ENCODE measurements around the gene CHD3.
"Not testable (repeated sequence)": the region's sequence is repeated elsewhere in the genome, so short reads cannot be mapped to it uniquely, and the experiment has no call there.

Gene CHD3

DNA sequence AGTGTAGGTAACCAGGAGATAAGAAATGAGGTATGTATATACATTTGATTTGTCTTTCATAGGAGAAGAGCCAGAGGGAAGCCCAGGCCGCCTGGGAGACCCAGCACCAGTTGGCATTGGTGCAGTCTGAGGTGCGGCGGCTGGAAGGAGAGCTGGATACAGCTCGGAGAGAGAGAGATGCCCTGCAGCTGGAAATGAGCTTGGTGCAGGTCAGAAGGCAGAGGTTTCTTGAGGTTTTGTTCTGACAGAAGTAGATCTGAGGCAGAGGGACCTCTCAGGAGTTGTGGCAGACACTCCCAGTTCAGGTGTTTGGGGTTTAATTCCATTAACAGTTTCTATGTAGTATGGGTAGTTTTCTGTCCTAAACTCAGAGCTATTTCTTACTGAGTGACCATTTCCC is 51.4 kb downstream of the CHD3 start:
- DNase-seq = no peak

DNA sequence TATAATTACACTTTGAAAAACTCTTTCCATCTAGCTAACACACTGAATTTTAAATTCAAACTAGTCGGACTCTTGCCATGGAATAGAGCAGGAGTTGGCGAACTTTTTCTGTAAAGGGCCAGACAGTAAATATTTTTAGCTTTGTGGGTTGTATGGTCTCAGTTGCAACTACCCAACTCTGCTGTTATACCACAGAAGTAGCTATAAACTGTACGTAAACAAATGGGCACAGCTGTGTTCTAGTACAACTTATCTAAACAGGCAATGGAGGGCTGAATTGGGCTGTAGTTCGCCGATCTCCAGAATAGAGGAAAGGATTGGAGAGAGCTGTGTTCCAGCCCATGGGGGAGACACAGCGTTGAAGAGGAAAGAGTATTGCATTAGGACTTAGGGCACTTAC is 52.2 kb downstream of the CHD3 start:
- no peak for DNase-seq

DNA sequence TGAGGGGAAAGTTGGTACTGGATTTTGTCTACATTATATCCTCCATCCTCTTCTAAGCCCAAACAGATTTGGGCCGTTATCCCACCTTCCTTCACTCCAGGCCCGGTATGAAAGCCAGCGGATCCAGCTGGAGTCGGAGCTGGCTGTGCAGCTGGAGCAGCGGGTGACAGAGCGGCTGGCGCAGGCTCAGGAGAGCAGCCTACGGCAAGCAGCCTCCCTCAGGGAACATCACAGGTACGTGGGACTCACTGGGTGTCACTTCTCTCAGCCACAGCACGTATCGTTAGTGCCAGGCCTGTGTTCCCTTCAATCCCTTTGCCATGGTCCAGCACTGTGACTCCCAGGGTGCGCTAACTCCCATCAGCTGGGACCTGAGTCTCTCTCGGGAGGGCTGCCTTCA is 54.7 kb downstream of the CHD3 start:
- no peak for DNase-seq

DNA sequence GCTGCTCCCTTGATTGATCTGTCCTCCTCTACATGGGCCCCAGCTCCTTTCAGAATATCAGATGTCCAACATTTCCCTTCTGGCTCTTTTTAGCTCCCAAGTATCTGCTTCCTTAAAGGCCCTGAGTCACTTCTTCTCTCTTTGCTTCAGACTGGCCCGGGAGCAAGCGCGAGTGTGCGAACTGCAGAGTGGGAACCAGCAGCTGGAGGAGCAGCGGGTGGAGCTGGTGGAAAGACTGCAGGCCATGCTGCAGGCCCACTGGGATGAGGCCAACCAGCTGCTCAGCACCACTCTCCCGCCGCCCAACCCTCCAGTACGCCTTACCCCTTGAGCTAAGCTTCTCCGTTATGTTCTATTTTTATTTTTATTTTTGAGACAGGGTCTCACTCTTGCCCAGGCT is 55.7 kb downstream of the CHD3 start:
- no peak for DNase-seq

DNA sequence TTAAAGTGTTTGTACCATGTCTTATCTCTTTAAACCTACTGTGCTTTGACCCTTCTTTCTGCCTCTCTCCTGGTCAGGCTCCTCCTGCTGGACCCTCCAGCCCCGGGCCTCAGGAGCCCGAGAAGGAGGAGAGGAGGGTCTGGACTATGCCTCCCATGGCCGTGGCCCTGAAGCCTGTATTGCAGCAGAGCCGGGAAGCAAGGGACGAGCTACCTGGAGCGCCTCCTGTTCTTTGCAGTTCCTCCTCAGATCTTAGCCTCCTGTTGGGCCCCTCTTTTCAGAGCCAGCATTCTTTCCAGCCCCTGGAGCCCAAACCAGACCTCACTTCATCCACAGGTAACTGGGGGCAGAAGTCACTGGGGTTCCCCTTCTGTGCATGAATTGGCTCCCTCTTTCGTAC is 57.1 kb downstream of the CHD3 start:
- DNase-seq = no peak

DNA sequence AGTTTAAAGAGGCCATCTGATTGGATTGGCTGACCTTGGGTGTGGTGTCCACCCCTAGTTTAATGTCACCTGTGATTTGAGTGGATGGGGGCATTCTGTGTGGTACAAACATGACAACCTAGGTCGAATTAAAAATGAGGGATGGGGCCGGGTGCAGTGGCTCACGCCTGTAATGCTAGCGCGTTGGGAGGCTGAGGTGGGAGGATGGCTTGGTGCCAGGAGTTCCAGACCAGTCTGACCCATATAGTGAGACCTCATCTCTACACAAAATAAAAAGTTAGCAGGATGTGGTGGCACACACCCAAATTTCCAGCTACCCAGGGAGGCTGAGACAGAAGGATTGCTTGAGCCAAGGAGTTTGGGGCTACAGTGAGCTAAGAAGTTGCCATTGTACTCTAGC is 57.9 kb downstream of the CHD3 start:
- no peak for DNase-seq

DNA sequence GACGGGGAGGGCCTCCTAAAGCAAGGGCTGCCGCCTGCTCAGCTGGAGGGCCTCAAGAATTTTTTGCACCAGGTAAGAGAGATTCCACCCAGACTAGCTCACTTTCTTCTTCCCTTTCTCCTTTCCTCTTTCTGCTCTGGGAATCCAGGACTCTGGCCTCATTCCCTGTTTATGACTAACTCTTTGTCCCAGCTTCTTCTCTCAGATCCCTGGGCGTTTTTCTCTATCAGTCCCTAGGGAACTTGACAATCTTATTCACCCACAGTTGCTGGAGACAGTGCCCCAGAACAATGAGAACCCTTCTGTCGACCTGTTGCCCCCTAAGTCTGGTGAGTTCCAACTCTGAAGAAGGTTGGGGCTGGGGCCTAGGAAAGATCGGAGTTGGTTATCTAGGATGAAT is 59.1 kb downstream of the CHD3 start:
- DNase-seq = no peak

DNA sequence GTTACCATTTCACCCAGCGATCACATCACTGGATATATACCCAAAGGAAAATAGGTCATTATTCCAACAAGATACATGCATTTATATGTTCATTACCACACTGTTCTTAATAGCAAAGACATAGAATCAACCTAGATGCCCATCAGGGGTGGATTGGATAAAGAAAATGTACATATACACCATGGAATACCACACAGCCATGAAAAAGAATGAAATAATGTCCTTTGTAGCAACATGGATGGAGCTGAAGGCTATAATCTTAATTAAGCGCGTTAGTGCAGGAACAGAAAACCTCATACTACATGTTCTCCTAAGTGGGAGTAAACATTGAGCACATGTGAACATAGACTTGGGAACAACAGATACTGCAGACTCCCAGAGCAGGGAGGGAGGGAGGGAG is 62.0 kb downstream of the CHD3 start:
- no peak for DNase-seq

DNA sequence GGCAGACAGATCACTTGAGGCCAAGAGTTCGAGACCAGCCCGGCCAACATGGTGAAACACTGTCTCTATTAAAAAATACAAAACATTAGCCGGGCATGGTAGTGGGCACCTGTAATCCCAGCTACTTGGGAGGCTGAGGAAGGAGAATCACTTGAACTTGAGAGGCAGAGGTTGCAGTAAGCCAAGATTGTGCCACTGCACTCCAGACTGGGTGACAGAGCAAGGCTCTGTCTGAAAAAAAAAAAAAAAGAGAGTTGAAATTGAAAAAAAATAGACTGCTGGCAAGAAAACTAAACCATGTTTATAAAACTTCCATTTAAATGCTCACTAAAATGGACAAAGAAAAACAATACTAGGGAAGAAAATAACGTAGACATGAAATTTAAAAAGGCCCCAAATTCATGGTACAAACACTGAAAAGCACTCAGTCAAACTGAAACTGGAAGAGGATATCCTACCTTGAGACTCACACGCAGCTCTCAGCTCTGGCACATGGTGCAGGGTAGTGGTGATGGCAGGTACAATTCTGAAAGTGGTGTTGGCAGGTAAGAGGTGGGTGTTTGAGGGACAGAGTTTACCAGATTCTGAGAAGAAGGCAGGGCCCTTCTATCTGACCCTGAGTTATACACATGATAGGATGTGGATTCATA is 62.7 kb downstream of the CHD3 start:
- no peak for DNase-seq

DNA sequence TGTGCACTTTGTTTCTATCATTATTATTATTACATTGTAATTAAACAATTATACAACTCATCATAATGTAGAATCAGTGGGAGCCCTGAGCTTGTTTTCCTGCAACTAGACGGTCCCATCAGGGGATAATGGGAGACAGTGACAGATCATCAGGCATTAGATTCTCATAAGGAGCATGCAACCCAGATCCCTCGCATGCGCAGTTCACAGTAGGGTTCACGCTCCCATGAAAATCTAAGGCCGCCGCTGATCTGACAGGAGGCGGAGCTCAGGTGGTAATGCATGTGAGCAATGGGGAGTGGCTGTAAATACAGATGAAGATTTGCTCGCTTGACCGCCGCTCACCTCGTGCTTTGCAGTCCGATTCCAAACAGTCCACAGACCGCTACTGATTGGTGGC is 64.7 kb downstream of the CHD3 start:
- not testable (repeated sequence) for DNase-seq

DNA sequence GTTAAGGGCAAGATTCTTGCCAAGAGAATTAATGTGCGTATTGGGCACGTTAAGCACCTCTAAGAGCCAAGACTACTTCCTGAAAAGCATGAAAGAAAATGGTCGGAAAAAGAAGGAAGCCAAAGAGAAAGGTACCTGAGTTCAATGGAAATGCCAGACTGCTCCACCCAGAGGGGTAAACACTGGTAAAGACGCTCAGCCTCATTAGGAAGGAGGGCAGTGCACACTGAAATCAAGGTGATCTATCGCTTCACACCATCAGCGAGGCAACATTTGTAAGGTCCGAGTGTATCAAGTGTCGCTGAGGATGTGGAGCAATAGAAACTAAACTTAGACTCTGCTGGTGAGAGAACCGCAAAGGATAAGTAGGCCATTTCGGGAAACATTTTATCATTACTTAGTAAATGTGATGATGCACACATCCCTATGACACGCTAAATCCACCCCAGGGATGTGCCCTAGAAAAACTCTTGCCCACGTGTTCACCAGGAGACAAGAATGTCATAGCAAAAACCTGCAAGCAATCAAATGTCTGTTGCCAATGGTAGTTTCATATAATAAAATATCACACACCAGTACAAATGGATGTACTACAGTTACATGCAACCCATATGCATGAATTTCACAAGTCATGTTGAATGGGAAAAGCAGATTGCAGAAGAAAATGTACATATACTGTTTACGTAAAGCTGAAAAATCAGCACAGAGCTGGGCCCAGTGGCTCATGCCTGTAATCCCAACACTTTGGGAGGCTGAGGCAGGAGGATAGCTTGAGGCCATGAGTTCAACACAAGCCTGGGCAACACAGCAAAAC is 67.0 kb downstream of the CHD3 start:
- no peak for DNase-seq

DNA sequence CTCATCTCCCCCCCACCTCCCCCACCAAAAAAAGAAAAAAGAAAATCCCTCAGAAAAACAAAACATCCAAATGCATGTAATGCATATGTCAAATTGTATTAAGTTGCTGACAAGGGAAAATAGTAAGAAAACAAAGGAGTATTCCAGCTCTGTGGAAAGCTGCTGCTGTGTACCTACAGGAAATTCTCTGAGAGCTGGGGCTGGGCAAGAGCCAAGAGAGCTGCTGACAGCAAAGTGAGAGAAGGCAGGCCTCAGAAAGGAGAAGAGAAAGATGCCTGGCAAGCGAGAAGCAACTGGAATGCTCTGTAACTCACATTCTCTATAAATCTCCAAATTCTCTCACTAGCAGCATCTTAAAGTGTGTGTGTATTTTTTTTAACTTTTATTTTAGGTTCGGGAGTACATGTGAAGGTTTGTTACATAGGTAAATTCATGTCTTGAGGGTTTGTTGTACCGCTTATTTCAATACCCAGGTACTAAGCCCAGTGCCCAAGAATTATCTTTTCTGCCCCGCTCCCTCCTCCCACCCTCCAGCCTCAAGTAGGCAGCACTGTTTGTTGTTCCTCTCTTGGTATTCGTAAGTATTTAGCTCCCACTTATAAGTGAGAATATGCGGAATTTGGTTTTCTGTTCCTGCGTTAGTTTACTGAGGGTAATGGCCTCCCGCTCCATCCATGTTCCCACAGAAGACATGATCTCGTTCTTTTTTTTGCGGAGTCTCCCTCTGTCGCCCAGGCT is 67.8 kb downstream of the CHD3 start:
- no peak for DNase-seq

DNA sequence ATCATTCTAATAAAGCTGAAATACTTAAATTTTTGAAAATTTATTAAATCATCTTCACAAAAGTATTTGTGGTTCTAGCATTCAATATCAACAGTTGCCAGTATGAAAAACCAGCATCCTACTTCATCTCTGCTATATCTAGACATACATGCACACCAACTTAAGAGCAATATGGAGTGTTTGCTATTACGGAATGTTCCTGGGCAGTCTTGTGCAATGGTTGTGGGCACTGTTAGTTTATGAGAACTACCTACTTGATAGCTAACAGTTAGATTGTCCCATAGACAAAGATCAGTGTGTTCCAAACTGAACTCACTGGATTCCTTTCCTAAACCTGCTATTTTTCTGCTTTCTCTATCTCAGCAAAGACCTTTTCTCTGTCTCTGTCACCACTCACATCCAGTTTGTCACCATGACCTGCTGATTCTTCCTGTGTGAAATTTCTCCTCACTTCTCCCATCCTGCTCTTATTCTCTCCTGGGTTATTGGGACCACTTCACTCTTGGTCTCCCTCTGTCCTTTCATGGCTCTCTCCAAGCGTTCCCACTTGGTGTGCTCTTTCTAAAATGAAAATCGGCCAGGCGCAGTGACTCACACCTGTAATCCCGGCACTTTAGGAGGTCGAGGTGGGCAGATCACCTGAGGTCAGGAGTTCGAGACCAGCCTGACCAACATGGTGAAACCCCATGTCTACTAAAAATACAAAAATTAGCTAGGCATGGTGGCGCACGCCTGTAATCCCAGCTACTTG is 71.1 kb downstream of the CHD3 start:
- DNase-seq = no peak

DNA sequence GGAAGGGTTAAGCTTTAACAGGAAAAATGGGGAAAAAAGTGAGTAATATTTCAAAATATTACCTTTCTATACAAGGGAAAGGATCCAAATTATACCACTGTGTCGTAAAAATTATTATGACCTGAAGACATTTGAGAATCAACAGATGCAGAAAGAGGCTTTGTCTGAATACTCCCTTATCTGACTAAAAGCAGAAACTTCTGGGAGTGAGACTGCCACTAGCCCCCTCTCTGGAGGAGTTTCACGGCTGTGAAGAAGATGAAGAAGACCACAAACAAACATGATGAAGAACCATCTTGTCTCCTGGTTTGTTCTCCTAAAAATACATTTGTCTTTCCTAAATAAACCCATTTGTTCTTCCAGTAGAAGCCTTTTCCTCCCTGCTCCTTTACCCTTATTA is 72.8 kb downstream of the CHD3 start:
- no peak for DNase-seq
